ENCODE results near the gene EIF1AY.
A peak's percentile ranks its signal among the peaks of the same experiment; 100 is the strongest.
"Not testable (repeated sequence)": the region's sequence is repeated elsewhere in the genome, so short reads cannot be mapped to it uniquely, and the experiment has no call there.

EIF1AY gene
- 25.3 reads per million, percentile 52 among the genes with 10 or more reads in this experiment for total RNA-seq

GRCh38 chrY:20575531-20576121 lies at the start of gene EIF1AY:
Gene EIF1AY, plus strand, starts transcription at chrY:20575776. Its CDS starts 96 bp downstream, at chrY:20575872.
- no peak for DNase-seq

GRCh38 chrY:20528435-20528834 lies 47.1 kb upstream of the EIF1AY start:
- DNase-seq: no peak

- no peak for DNase-seq
Observed at GRCh38 chrY:20538186-20538585, 37.4 kb upstream of the EIF1AY start.

- DNase-seq: no peak
Observed at GRCh38 chrY:20538933-20539332, 36.6 kb upstream of the EIF1AY start.

- no peak for DNase-seq
Observed at GRCh38 chrY:20544451-20544960, 31.1 kb upstream of the EIF1AY start.

- no peak for DNase-seq
Observed at GRCh38 chrY:20546071-20546470, 29.5 kb upstream of the EIF1AY start.

GRCh38 chrY:20549289-20549688 lies 26.3 kb upstream of the EIF1AY start:
- no peak for DNase-seq

- no peak for DNase-seq
Observed at GRCh38 chrY:20551840-20552239, 23.7 kb upstream of the EIF1AY start.

- DNase-seq: not testable (repeated sequence)
Observed at GRCh38 chrY:20552764-20553323, 22.7 kb upstream of the EIF1AY start.

- DNase-seq: no peak
Observed at GRCh38 chrY:20555820-20556219, 19.8 kb upstream of the EIF1AY start.

GRCh38 chrY:20558677-20559076 lies 16.9 kb upstream of the EIF1AY start:
- no peak for DNase-seq

- DNase-seq: no peak
Observed at GRCh38 chrY:20559873-20560512, 15.6 kb upstream of the EIF1AY start.

GRCh38 chrY:20571306-20571705 lies 4.3 kb upstream of the EIF1AY start:
- no peak for DNase-seq

GRCh38 chrY:20576506-20576905 lies 930 bp downstream of the EIF1AY start:
- DNase-seq: no peak

- DNase-seq: no peak
Observed at GRCh38 chrY:20578206-20578605, 2.6 kb downstream of the EIF1AY start.

GRCh38 chrY:20581687-20582086 lies 6.1 kb downstream of the EIF1AY start:
- DNase-seq: no peak

- DNase-seq: no peak
Observed at GRCh38 chrY:20586161-20586560, 10.6 kb downstream of the EIF1AY start.

All from effector CD4-positive, alpha-beta T cell (primary cell).